IPS-15b (cell line): ENCODE measurements around the gene KCNQ1.

Experiments
- H3K27me3 ChIP-seq: one replicate; pipeline ENCODE4 v1.6.1; 2013; ENCODE audit warnings: low read length; ENCODE audit not compliant: control insufficient read depth, insufficient read depth
- H3K36me3 ChIP-seq: one replicate; pipeline ENCODE4 v1.6.1; 2013; ENCODE audit warnings: low read length; ENCODE audit not compliant: control insufficient read depth, insufficient read depth
- H3K4me1 ChIP-seq: one replicate; pipeline ENCODE4 v1.6.1; 2013; ENCODE audit warnings: mild to moderate bottlenecking, low read length; ENCODE audit not compliant: control insufficient read depth, insufficient read depth
- H3K4me3 ChIP-seq: one replicate; pipeline ENCODE4 v1.5.1; 2013; ENCODE audit warnings: low read depth, low read length
- H3K9ac ChIP-seq: one replicate; pipeline ENCODE4 v1.6.1; 2013; ENCODE audit warnings: low read depth, mild to moderate bottlenecking, low read length
- H3K9me3 ChIP-seq: one replicate; pipeline ENCODE4 v1.6.1; 2013; ENCODE audit warnings: mild to moderate bottlenecking, low read length; ENCODE audit not compliant: control insufficient read depth, insufficient read depth

Gene KCNQ1

GRCh38 chr11:2432628-2433071 is 12.2 kb upstream of the KCNQ1 start:
- no peaks in the 10 kb centered on the region for H3K4me1 ChIP-seq
- H3K36me3 ChIP-seq, result no peaks in the 10 kb centered on the region
- H3K27me3 ChIP-seq, result peaks cover 3% of the 10 kb centered on the region
- no peak overlapping the region for H3K4me3 ChIP-seq
- H3K9ac ChIP-seq, result no peak overlapping the region
- no peaks in the 10 kb centered on the region for H3K9me3 ChIP-seq

GRCh38 chr11:2433106-2433925 is 11.5 kb upstream of the KCNQ1 start:
- Histone ChIP-seq H3K4me3 (no peak overlapping the region), H3K9ac (no peak overlapping the region), H3K27me3 (peaks cover 3% of the 10 kb centered on the region), H3K9me3 (no peaks in the 10 kb centered on the region), H3K4me1 (no peaks in the 10 kb centered on the region), H3K36me3 (no peaks in the 10 kb centered on the region)

- H3K27me3 ChIP-seq, result peaks cover 3% of the 10 kb centered on the region
- H3K9ac ChIP-seq, result no peak overlapping the region
- no peak overlapping the region for H3K4me3 ChIP-seq
- no peaks in the 10 kb centered on the region for H3K36me3 ChIP-seq
- H3K9me3 ChIP-seq, result no peaks in the 10 kb centered on the region
- no peaks in the 10 kb centered on the region for H3K4me1 ChIP-seq
These were observed 10.8 kb upstream of the KCNQ1 start for GRCh38 chr11:2434008-2434407.

- Histone ChIP-seq H3K27me3 (peaks cover 3% of the 10 kb centered on the region), H3K9me3 (no peaks in the 10 kb centered on the region), H3K36me3 (no peaks in the 10 kb centered on the region), H3K4me3 (no peak overlapping the region), H3K9ac (no peak overlapping the region), H3K4me1 (no peaks in the 10 kb centered on the region)
These were observed 10.1 kb upstream of the KCNQ1 start for GRCh38 chr11:2434506-2435255.

GRCh38 chr11:2435288-2436012 is 9.4 kb upstream of the KCNQ1 start:
- peaks cover 7% of the 10 kb centered on the region for H3K27me3 ChIP-seq
- no peak overlapping the region for H3K9ac ChIP-seq
- H3K4me3 ChIP-seq, result no peak overlapping the region
- H3K9me3 ChIP-seq, result no peaks in the 10 kb centered on the region
- no peaks in the 10 kb centered on the region for H3K4me1 ChIP-seq
- H3K36me3 ChIP-seq, result no peaks in the 10 kb centered on the region

- H3K9ac ChIP-seq, result no peak overlapping the region
- H3K4me3 ChIP-seq, result no peak overlapping the region
- no peaks in the 10 kb centered on the region for H3K9me3 ChIP-seq
- H3K4me1 ChIP-seq, result no peaks in the 10 kb centered on the region
- peaks cover 10% of the 10 kb centered on the region for H3K27me3 ChIP-seq
- no peaks in the 10 kb centered on the region for H3K36me3 ChIP-seq
These were observed 8.7 kb upstream of the KCNQ1 start for GRCh38 chr11:2436013-2436520.

- Histone ChIP-seq H3K9ac (no peak overlapping the region), H3K27me3 (peaks cover 11% of the 10 kb centered on the region), H3K4me1 (no peaks in the 10 kb centered on the region)
These were observed 8.2 kb upstream of the KCNQ1 start for GRCh38 chr11:2436521-2437031.

GRCh38 chr11:2437516-2437915 is 7.3 kb upstream of the KCNQ1 start:
- Histone ChIP-seq H3K36me3 (no peaks in the 10 kb centered on the region), H3K4me1 (no peaks in the 10 kb centered on the region), H3K9ac (no peak overlapping the region), H3K9me3 (no peaks in the 10 kb centered on the region), H3K27me3 (peaks cover 13% of the 10 kb centered on the region), H3K4me3 (no peak overlapping the region)

More at GRCh38 chr11:2436521-2437031, 8.2 kb upstream of the KCNQ1 start:
- no peaks in the 10 kb centered on the region for H3K9me3 ChIP-seq
- no peaks in the 10 kb centered on the region for H3K36me3 ChIP-seq
- no peak overlapping the region for H3K4me3 ChIP-seq

- H3K36me3 ChIP-seq, result no peaks in the 10 kb centered on the region
- no peak overlapping the region for H3K9ac ChIP-seq
- no peaks in the 10 kb centered on the region for H3K4me1 ChIP-seq
- H3K27me3 ChIP-seq, result peaks cover 24% of the 10 kb centered on the region
- no peak overlapping the region for H3K4me3 ChIP-seq
- no peaks in the 10 kb centered on the region for H3K9me3 ChIP-seq
These were observed 5.0 kb upstream of the KCNQ1 start for GRCh38 chr11:2439820-2440219.

- Histone ChIP-seq H3K36me3 (no peaks in the 10 kb centered on the region), H3K9me3 (no peaks in the 10 kb centered on the region), H3K4me3 (no peak overlapping the region), H3K9ac (no peak overlapping the region), H3K4me1 (no peaks in the 10 kb centered on the region), H3K27me3 (peaks cover 26% of the 10 kb centered on the region)
These were observed 4.2 kb upstream of the KCNQ1 start for GRCh38 chr11:2440646-2441045.

GRCh38 chr11:2441171-2441570 is 3.6 kb upstream of the KCNQ1 start:
- Histone ChIP-seq H3K4me3 (no peak overlapping the region), H3K27me3 (peaks cover 31% of the 10 kb centered on the region), H3K9me3 (no peaks in the 10 kb centered on the region), H3K4me1 (no peaks in the 10 kb centered on the region), H3K36me3 (no peaks in the 10 kb centered on the region), H3K9ac (no peak overlapping the region)
